ENCODE results near the gene SIGLEC7.
"Not testable (repeated sequence)": the region's sequence is repeated elsewhere in the genome, so short reads cannot be mapped to it uniquely, and the experiment has no call there.

The SIGLEC7 gene

GRCh38 chr19:51161266-51161665 is 19.2 kb downstream of the SIGLEC7 start:
- FAIRE-seq (no peak), DNase-seq (ENCODE audit: insufficient read length, low spot score) (no peak)
- TF ChIP-seq SPI1 (IDR thresholded peaks at IDR 0.05; ENCODE audit: low read depth, low read length): no peak
- TF ChIP-seq POLR2AphosphoS5 (IDR thresholded peaks at IDR 0.05; ENCODE audit: low read depth, low read length): no peak
- no peak for TF ChIP-seq TAF1 (IDR thresholded peaks at IDR 0.05; ENCODE audit: low read depth, low read length)
- TF ChIP-seq POLR2A (IDR thresholded peaks at IDR 0.05; ENCODE audit: low read depth, low read length): no peak
- no peak for TF ChIP-seq PAX5 (IDR thresholded peaks at IDR 0.05; ENCODE audit: insufficient read depth, low read length, severe bottlenecking)

GRCh38 chr19:51161867-51162496 is 19.9 kb downstream of the SIGLEC7 start:
- DNase-seq (ENCODE audit: insufficient read length, low spot score): no peak
- no peak for TF ChIP-seq POLR2A (IDR thresholded peaks at IDR 0.05; ENCODE audit: low read depth, low read length)
- no peak for FAIRE-seq

DNA sequence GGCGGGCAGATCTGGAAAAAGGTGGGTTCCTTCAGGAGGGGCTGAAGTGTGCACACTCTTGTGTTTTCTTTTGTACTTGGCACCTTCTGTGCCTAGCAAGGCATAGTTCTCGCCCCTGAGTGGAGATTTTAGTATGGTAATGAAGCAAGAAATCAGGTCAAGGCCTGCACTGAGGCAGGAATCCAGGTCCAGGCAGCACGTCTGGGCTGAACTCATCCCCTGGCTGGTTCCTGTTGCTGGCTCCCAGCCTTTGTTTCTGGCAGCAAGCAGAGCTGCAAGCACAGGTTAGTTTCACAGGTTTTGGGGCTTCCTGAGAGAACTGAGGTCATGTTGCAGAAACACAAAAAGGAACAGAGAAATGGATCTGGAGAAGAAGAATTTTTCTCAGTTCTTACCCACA is 21.2 kb downstream of the SIGLEC7 start:
- FAIRE-seq (no peak), DNase-seq (ENCODE audit: insufficient read length, low spot score) (no peak)
- TF ChIP-seq PAX5 (IDR thresholded peaks at IDR 0.05; ENCODE audit: insufficient read depth, low read length, severe bottlenecking): no peak
- peak; percentile 40; the same call in 1 of the 2 replicates for TF ChIP-seq SPI1 (IDR thresholded peaks at IDR 0.05; ENCODE audit: low read depth, low read length)
- no peak for TF ChIP-seq TAF1 (IDR thresholded peaks at IDR 0.05; ENCODE audit: low read depth, low read length)

DNA sequence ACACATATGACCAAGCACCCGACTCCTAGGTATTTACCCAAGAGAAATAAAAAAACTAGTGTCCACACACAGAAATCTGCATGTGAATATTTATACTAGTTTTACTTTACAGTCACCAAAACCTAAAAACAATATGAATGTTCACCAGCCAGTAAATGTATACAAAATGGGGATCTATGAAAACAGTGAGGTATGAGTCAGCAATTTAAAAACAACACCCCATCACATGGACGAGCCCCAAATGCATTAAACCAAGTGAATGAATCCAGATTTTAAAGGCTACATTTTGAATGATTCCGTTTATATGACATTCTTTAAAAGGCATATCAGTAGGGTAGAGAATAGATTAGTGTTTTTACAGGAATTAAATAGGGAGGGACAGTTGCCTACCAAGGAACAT is 22.1 kb downstream of the SIGLEC7 start:
- TF ChIP-seq SPI1 (IDR thresholded peaks at IDR 0.05; ENCODE audit: low read depth, low read length) (no peak), TAF1 (IDR thresholded peaks at IDR 0.05; ENCODE audit: low read depth, low read length) (no peak), POLR2A (IDR thresholded peaks at IDR 0.05; ENCODE audit: low read depth, low read length) (no peak), POLR2AphosphoS5 (IDR thresholded peaks at IDR 0.05; ENCODE audit: low read depth, low read length) (no peak), PAX5 (IDR thresholded peaks at IDR 0.05; ENCODE audit: insufficient read depth, low read length, severe bottlenecking) (no peak)
- FAIRE-seq (no peak), DNase-seq (ENCODE audit: insufficient read length, low spot score) (no peak)

GRCh38 chr19:51166846-51167490 is 24.9 kb downstream of the SIGLEC7 start:
- no peak for TF ChIP-seq SPI1 (IDR thresholded peaks at IDR 0.05; ENCODE audit: low read depth, low read length)
- no peak for TF ChIP-seq POLR2AphosphoS5 (IDR thresholded peaks at IDR 0.05; ENCODE audit: low read depth, low read length)
- no peak for TF ChIP-seq PAX5 (IDR thresholded peaks at IDR 0.05; ENCODE audit: insufficient read depth, low read length, severe bottlenecking)
- TF ChIP-seq POLR2A (IDR thresholded peaks at IDR 0.05; ENCODE audit: low read depth, low read length): no peak
- no peak for TF ChIP-seq POU2F2 (IDR thresholded peaks at IDR 0.05; ENCODE audit: low read depth, low read length)
- TF ChIP-seq TAF1 (IDR thresholded peaks at IDR 0.05; ENCODE audit: low read depth, low read length): no peak
- DNase-seq (ENCODE audit: insufficient read length, low spot score): no peak
- no peak for FAIRE-seq

GRCh38 chr19:51168564-51169282 is 26.6 kb downstream of the SIGLEC7 start:
- DNase-seq (ENCODE audit: insufficient read length, low spot score) (no peak), FAIRE-seq (no peak)
- no peak for TF ChIP-seq POU2F2 (IDR thresholded peaks at IDR 0.05; ENCODE audit: low read depth, low read length)

DNA sequence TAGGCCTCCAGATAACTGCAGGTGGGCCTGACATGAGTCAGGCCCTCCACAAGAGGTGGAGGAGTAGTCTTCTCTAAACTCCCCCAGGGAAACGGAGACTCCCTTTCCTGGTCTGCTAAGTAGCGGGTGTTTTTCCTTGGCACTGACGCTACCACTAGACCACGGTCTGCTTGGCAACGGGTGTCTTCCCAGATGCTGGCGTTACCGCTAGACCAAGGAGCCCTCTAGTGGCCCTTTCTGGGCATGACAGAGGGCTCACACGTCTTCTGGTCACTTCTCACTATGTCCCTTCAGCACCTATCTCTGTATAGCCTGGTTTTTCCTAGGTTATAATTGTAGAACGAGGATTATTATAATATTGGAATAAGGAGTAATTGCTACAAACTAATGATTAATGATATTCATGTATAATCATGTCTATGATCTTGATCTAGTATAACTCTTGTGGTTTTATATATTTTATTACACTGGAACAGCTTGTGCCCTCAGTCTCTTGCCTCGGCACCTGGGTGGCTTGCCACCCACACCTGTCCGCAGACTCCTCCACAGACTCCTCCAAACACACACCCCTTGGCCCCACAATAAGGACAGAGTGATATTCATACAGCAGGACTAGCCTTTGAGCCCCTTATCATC is 27.3 kb downstream of the SIGLEC7 start:
- not testable (repeated sequence) for FAIRE-seq; DNase-seq (ENCODE audit: insufficient read length, low spot score)

DNA sequence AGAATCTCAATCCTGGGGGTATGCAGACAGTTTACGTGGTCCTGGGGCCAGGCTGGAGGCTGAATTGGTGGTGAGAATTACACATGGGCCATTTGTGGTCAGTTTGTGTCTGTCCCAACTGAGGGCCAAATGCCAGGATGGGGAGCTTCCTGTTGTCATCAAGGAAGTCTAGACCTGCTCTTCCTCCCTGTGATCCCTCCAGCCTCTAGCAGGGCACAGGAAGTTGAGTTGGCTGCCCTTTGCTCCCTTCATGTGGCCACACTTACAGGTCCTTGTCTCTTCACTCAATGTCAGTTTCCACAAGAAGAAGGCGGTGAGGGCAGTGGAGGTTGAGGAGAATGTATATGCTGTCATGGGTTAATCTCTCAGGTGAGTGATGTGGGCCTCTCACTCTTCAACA is 30.1 kb downstream of the SIGLEC7 start:
- no peak for FAIRE-seq
- TF ChIP-seq POLR2AphosphoS5 (IDR thresholded peaks at IDR 0.05; ENCODE audit: low read depth, low read length): no peak
- TF ChIP-seq TAF1 (IDR thresholded peaks at IDR 0.05; ENCODE audit: low read depth, low read length): no peak
- TF ChIP-seq PAX5 (IDR thresholded peaks at IDR 0.05; ENCODE audit: insufficient read depth, low read length, severe bottlenecking): no peak
- no peak for TF ChIP-seq POU2F2 (IDR thresholded peaks at IDR 0.05; ENCODE audit: low read depth, low read length)
- TF ChIP-seq SPI1 (IDR thresholded peaks at IDR 0.05; ENCODE audit: low read depth, low read length): no peak
- no peak for TF ChIP-seq POLR2A (IDR thresholded peaks at IDR 0.05; ENCODE audit: low read depth, low read length)
- DNase-seq (ENCODE audit: insufficient read length, low spot score): no peak

- FAIRE-seq (no peak), DNase-seq (ENCODE audit: insufficient read length, low spot score) (no peak)
- TF ChIP-seq TAF1 (IDR thresholded peaks at IDR 0.05; ENCODE audit: low read depth, low read length): no peak
Measured at GRCh38 chr19:51173681-51174080, 31.6 kb downstream of the SIGLEC7 start.

GRCh38 chr19:51179256-51179655 is 37.2 kb downstream of the SIGLEC7 start:
- DNase-seq (ENCODE audit: insufficient read length, low spot score) (no peak), FAIRE-seq (no peak)
- TF ChIP-seq POLR2A (IDR thresholded peaks at IDR 0.05; ENCODE audit: low read depth, low read length): no peak
- no peak for TF ChIP-seq TAF1 (IDR thresholded peaks at IDR 0.05; ENCODE audit: low read depth, low read length)
- TF ChIP-seq POLR2AphosphoS5 (IDR thresholded peaks at IDR 0.05; ENCODE audit: low read depth, low read length): no peak
- TF ChIP-seq PAX5 (IDR thresholded peaks at IDR 0.05; ENCODE audit: insufficient read depth, low read length, severe bottlenecking): no peak
- no peak for TF ChIP-seq POU2F2 (IDR thresholded peaks at IDR 0.05; ENCODE audit: low read depth, low read length)
